Right atrium auricular region (tissue), 2 donors: ENCODE data around the gene KCNK17. TPM values are rescaled to one million over a fixed set of nuclear protein-coding genes. Genes with fewer than 3 reads are reported as not detected.

ENCODE experiments used
- DNase-seq: peaks from one replicate; pipeline ENCODE4 v3.0.0-alpha.2; 2019; ENCODE audit warnings: low spot score
- H3K27ac ChIP-seq, 2 donors: fragments of 200-600 bp; sonication (generic); 1 replicate in 1 of 2; 2 replicates in 1 of 2; pipeline ENCODE4 v1.5.1; 2016 to 2019
- H3K27me3 ChIP-seq, 2 donors: fragments of 200-600 bp; sonication (generic); one replicate each; pipeline versions ENCODE4 v1.5.1 to v1.6.0; 2017 to 2019
- H3K36me3 ChIP-seq: fragments of 200-600 bp; sonication (generic); one replicate; pipeline ENCODE4 v1.5.1; 2016
- H3K4me1 ChIP-seq, 2 donors: fragments of 200-600 bp; sonication (generic); one replicate each; pipeline versions ENCODE4 v1.5.1 to v1.6.0; 2017 to 2019
- H3K4me3 ChIP-seq, 2 donors: fragments of 200-600 bp; sonication (generic); 1 replicate in 1 of 2; 2 replicates in 1 of 2; pipeline ENCODE4 v1.5.1; 2017 to 2019; ENCODE audit warnings: mild to moderate bottlenecking in 1 of 2, moderate library complexity in 1 of 2
- H3K9me3 ChIP-seq, 2 donors: fragments of 200-600 bp; sonication (generic); one replicate each; pipeline ENCODE4 v1.5.1; 2019
- total RNA-seq, 2 donors: library from RNA; depleted of rRNA; stranded (reverse); fragments of >200 nt; gene quantifications; one replicate each; pipeline ENCODE4 v1.1.0, GENCODE V29; 2016
- TF ChIP-seq, protein P1 (sequence below), 2 donors: fragments of 200-600 bp; sonication (generic); IDR thresholded peaks; one replicate each; pipeline ENCODE4 v1.5.1; 2019; ENCODE audit warnings: antibody characterized with exemption in 2 of 2

The KCNK17 gene
- total RNA-seq, 2 donors from 2014 or later: 0.98 to 1.3 TPM

DNA sequence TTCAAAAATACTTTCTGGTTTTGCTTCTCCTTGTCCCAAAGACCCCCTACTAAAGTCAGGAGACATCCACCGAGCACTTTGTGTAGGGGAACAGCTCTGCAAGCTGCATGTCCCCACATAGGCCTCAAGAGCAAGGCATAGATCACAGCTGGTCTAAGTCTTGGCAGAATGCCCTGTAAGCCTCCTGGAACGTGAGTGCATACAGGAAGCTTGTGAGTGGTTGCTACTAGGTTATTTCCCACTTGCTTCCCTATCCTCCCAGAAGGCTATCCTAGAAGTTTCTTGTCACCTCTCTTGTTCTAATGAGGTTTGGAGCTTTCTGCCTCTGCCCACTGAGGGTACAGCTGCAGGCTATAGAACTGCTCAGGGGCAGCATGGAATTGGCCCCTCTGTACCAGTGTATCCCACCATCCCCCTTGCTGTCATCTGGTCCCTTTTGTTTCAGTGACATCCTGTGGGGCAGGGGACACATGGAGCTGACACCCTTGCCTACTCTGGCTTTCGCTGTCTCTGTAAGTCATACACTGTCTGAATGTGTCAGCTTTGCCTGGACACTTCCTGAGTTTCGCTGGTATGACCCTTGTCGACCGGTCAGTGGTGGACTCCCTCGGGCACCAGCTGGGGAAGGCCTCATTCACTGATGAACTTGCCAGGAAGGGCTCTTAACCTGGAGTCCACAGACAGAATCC is 43.9 kb upstream of the KCNK17 start:
- H3K9me3 ChIP-seq: no peaks in the 10 kb centered on the region
- no peak overlapping the region for H3K4me3 ChIP-seq
- no peaks in the 10 kb centered on the region for H3K27me3 ChIP-seq
- no peak overlapping the region for H3K27ac ChIP-seq
- no peak for DNase-seq
- no peaks in the 10 kb centered on the region for H3K36me3 ChIP-seq
- H3K4me1 ChIP-seq: no peaks in the 10 kb centered on the region
- TF ChIP-seq, protein P1, sequence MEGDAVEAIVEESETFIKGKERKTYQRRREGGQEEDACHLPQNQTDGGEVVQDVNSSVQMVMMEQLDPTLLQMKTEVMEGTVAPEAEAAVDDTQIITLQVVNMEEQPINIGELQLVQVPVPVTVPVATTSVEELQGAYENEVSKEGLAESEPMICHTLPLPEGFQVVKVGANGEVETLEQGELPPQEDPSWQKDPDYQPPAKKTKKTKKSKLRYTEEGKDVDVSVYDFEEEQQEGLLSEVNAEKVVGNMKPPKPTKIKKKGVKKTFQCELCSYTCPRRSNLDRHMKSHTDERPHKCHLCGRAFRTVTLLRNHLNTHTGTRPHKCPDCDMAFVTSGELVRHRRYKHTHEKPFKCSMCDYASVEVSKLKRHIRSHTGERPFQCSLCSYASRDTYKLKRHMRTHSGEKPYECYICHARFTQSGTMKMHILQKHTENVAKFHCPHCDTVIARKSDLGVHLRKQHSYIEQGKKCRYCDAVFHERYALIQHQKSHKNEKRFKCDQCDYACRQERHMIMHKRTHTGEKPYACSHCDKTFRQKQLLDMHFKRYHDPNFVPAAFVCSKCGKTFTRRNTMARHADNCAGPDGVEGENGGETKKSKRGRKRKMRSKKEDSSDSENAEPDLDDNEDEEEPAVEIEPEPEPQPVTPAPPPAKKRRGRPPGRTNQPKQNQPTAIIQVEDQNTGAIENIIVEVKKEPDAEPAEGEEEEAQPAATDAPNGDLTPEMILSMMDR (IDR thresholded peaks at IDR 0.05): no peak

DNA sequence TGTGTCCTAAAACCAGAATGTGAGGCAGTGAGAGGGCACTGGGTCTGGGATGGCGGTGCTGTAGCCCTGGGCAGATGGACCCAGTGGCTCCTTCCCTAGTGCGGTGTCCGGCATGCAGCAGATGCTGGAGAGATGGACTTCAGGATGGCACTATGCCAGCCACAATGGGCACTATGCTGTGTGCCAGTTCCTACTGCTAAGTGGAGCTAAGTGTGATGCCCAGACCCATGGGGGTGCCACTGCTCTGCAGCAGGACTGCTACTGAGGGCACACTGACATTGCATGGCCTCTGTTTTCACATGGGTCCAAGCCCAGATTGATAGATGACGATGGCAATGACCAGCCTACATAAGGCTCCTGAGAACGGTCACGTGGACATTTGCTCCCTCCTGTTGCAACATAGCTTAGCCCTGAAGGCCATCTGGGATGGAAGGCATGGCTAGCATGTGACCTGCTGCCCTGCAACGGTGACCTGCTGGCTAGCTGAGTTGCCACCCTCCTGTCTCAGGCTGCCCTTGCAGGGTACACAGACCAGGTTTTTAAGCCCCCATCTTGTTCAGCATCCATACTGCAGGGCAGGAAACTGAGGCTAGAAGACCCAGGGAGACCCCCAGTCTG is 39.6 kb upstream of the KCNK17 start:
- Histone ChIP-seq H3K4me3 (no peak overlapping the region), H3K36me3 (no peaks in the 10 kb centered on the region), H3K4me1 (no peaks in the 10 kb centered on the region), H3K27ac (no peak overlapping the region), H3K9me3 (no peaks in the 10 kb centered on the region), H3K27me3 (no peaks in the 10 kb centered on the region)
- TF ChIP-seq, protein P1 (IDR thresholded peaks at IDR 0.05): no peak
- no peak for DNase-seq

DNA sequence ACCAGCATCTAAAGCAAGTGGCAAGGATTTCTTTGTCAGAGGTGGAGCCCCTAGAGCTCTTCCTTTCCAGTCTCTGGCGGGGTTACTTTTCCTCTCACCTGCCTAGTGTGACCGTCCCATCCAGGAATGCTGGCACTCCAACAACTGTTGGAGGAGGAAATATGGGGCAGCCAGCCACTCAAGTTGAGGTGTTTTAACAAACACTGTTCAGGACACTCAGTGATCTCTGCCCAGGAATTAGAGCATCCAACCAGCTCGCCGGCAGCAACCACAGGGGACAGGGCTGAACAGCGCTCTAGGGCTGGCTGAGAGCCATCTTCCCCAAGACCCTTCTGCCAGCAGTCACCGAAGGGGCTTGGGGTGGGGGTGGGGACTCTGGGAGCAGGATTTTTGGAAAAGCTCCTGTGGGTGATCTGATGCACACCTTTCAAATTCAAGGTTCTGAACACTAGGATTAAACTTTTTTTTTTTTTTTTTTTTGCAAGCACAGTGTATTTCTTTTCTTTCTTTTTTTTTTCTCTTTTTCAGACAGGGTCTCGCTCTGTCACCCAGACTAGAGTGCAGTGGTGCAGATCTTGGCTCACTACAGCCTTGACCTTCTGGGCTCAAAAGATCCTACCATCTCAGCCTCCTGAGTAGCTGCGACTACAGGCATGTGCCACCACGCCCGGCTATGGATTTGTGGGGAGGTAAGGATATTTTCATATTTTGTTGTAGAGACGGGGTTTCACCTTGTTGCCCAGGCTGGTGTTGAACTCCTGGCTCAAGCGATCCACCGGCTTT is 36.7 kb upstream of the KCNK17 start:
- Histone ChIP-seq H3K4me1 (no peaks in the 10 kb centered on the region), H3K36me3 (no peaks in the 10 kb centered on the region), H3K27ac (no peak overlapping the region), H3K4me3 (no peak overlapping the region), H3K9me3 (no peaks in the 10 kb centered on the region), H3K27me3 (no peaks in the 10 kb centered on the region)
- TF ChIP-seq, protein P1 (IDR thresholded peaks at IDR 0.05): no peak
- DNase-seq: no peak

DNA sequence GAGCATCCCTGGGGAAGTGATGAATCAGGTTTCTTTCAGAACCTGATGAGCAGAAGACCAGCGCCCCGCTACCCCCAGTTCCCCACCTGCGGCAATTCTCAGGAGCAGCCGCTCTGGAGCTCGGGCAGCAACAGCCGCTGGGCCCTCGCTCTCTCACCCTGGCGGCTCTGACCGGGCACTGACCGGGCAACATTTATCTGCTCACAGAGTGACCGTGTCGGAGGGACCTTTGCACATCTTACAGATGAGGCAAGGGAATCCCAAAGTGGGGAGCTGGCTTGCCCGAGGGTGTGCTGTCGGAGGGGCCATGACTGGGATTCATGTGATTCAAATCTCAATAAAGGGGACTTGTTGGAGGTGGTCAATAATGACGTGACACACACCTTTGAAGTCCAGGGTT is 34.5 kb upstream of the KCNK17 start:
- peaks cover 0 to under 1% of the 10 kb centered on the region in 2 donors for H3K4me1 ChIP-seq
- H3K27me3 ChIP-seq: no peaks in the 10 kb centered on the region
- no peaks in the 10 kb centered on the region for H3K36me3 ChIP-seq
- no peak overlapping the region for H3K27ac ChIP-seq
- TF ChIP-seq, protein P1 (IDR thresholded peaks at IDR 0.05): no peak
- H3K9me3 ChIP-seq: no peaks in the 10 kb centered on the region
- no peak overlapping the region for H3K4me3 ChIP-seq
- no peak for DNase-seq

DNA sequence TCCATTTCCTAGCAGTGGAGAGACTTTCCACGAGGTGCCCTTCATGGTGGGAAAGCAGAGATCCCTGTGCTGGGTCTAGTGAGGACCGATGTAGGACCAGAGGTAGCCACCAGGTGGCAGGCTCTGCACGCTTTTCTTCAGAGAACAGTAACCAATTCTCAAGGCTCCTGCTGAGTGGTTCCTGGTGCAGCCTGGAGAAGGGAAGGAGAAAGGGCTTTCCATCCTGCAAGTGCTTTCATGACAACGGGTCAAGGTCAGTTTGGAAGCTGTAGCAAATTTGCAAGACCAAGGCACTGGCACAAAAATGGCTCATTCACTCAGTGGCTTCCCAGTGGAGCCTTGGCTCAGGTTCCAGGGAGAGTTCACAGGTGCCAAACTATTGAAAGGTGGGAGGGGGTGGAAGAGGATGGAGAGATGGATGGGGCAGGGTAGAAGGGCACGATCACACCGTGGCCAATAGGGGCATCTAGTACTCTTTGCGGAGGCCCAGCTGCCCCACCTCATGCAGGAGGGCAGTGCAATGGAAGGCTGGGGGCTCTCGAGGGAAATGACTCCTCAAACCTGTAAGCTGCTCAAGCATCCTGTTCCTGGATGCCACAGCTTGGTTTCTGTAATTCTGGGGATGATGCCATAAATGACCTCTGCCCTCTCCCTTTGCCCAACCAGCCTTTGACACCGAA is 33.8 kb upstream of the KCNK17 start:
- Histone ChIP-seq H3K4me1 (peaks cover 0 to 7% of the 10 kb centered on the region in 2 donors), H3K4me3 (no peak overlapping the region), H3K27ac (no peak overlapping the region), H3K27me3 (no peaks in the 10 kb centered on the region), H3K36me3 (no peaks in the 10 kb centered on the region), H3K9me3 (no peaks in the 10 kb centered on the region)
- TF ChIP-seq, protein P1 (IDR thresholded peaks at IDR 0.05): peak; percentile 83 to 92
- peak; percentile 77 for DNase-seq
